ELR (cell line): ENCODE results near the gene TMEM238.

Experiments
- DNase-seq: peaks from one replicate; pipeline ENCODE4 v3.0.0-alpha.2; 2015; ENCODE audit warnings: low read depth

Gene TMEM238

GRCh38 chr19:55339889-55340783, 44.0 kb downstream of the TMEM238 start:
- peak; percentile 40 for DNase-seq

- peak; percentile 100 for DNase-seq
These were observed 44.8 kb downstream of the TMEM238 start, which contains the start of gene KMT5C for GRCh38 chr19:55339105-55339888. KMT5C (plus strand) TSS chr19:55339876; CDS start chr19:55341937, 2,061 bp downstream.

- peak; percentile 50 for DNase-seq
These were observed 48.0 kb downstream of the TMEM238 start for GRCh38 chr19:55336101-55336500.

- DNase-seq = no peak
These were observed 50.2 kb downstream of the TMEM238 start for GRCh38 chr19:55333870-55334269.

GRCh38 chr19:55329791-55330190, 54.3 kb downstream of the TMEM238 start:
- peak; percentile 77 for DNase-seq
